Neural progenitor cell (in vitro differentiated cells): Measurements from ENCODE around the gene DYSF. TPM values are rescaled to one million over a fixed set of nuclear protein-coding genes. Genes with fewer than 3 reads are reported as not detected.

Experiments used
- DNase-seq: peaks from one replicate; pipeline ENCODE4 v3.0.0-alpha.2; 2016; ENCODE audit warnings: low spot score
- H2AFZ ChIP-seq: fragments of 200-600 bp; sonication (generic); replicated peaks from 2 replicates; pipeline ENCODE4 v1.6.1; 2016; ENCODE audit warnings: antibody characterized with exemption
- H3F3A ChIP-seq: fragments of 200-600 bp; sonication (generic); 2 replicates; pipeline ENCODE4 v1.6.1; 2016; ENCODE audit warnings: antibody characterized with exemption, low read depth
- H3K27ac ChIP-seq: fragments of 200-600 bp; sonication (generic); 2 replicates; pipeline ENCODE4 v1.5.1; 2016; ENCODE audit warnings: mild to moderate bottlenecking
- H3K27me3 ChIP-seq: fragments of 200-600 bp; sonication (generic); 2 replicates; pipeline ENCODE4 v1.6.1; 2016; ENCODE audit warnings: mild to moderate bottlenecking, moderate library complexity
- H3K36me3 ChIP-seq: fragments of 200-600 bp; sonication (generic); 2 replicates; pipeline ENCODE4 v1.5.1; 2016
- H3K4me1 ChIP-seq: fragments of 200-600 bp; sonication (generic); 2 replicates; pipeline ENCODE4 v1.6.1; 2016; ENCODE audit warnings: mixed run types
- H3K4me2 ChIP-seq: fragments of 200-600 bp; sonication (generic); 2 replicates; pipeline ENCODE4 v1.6.1; 2016
- H3K4me3 ChIP-seq: fragments of 200-600 bp; sonication (generic); 2 replicates; pipeline ENCODE4 v1.5.1; 2016
- H3K79me2 ChIP-seq: fragments of 200-600 bp; sonication (generic); 2 replicates; pipeline ENCODE4 v1.6.1; 2016; ENCODE audit warnings: low read depth
- H3K9ac ChIP-seq: fragments of 200-600 bp; sonication (generic); 2 replicates; pipeline ENCODE4 v1.6.1; 2016
- H3K9me3 ChIP-seq: fragments of 200-600 bp; sonication (generic); 2 replicates; pipeline ENCODE4 v1.5.1; 2016; ENCODE audit warnings: low read depth
- H4K20me1 ChIP-seq: fragments of 200-600 bp; sonication (generic); 2 replicates; pipeline ENCODE4 v1.6.1; 2016; ENCODE audit warnings: low read depth
- H3K27ac Mint-ChIP-seq: 3 replicates; pipeline ENCODE4 v1.8.0; 2021; ENCODE audit warnings: mixed read lengths
- H3K27me3 Mint-ChIP-seq: 2 replicates; pipeline ENCODE4 v1.8.0; 2022; ENCODE audit warnings: low read depth, mild to moderate bottlenecking, inconsistent platforms, moderate library complexity, mixed read lengths; ENCODE audit not compliant: insufficient read depth
- H3K36me3 Mint-ChIP-seq: 3 replicates; pipeline ENCODE4 v1.8.0; 2021; ENCODE audit warnings: mixed read lengths
- H3K4me1 Mint-ChIP-seq: 3 replicates; pipeline ENCODE4 v1.8.0; 2021; ENCODE audit warnings: mixed read lengths
- H3K4me3 Mint-ChIP-seq: 3 replicates; pipeline ENCODE4 v1.8.0; 2021; ENCODE audit warnings: mild to moderate bottlenecking, moderate library complexity, mixed read lengths
- H3K9me3 Mint-ChIP-seq: 3 replicates; pipeline ENCODE4 v1.8.0; 2020; ENCODE audit warnings: mixed read lengths
- EZH2 ChIP-seq: fragments of 200-600 bp; sonication (generic); IDR thresholded peaks from 2 replicates; pipeline ENCODE4 v1.6.1; 2017; ENCODE audit warnings: antibody characterized with exemption, mild to moderate bottlenecking, moderate library complexity
- EZH2phosphoT487 ChIP-seq: fragments of 200-600 bp; sonication (generic); IDR thresholded peaks from 2 replicates; pipeline ENCODE4 v1.6.1; 2017; ENCODE audit warnings: antibody characterized with exemption
- total RNA-seq: library from RNA; depleted of rRNA; stranded (reverse); fragments of >200 nt; gene quantifications from 2 replicates; pipeline ENCODE4 v1.2.3, GENCODE V29; 2015; ENCODE audit warnings: low replicate concordance
- TF ChIP-seq, protein P1 (sequence below): fragments of 200-600 bp; sonication (generic); IDR thresholded peaks from 2 replicates; pipeline ENCODE4 v1.5.1; 2017; ENCODE audit warnings: antibody characterized with exemption, mild to moderate bottlenecking

The DYSF gene
- total RNA-seq, 1 donor from 2014 or later: 0.39 TPM

DNA sequence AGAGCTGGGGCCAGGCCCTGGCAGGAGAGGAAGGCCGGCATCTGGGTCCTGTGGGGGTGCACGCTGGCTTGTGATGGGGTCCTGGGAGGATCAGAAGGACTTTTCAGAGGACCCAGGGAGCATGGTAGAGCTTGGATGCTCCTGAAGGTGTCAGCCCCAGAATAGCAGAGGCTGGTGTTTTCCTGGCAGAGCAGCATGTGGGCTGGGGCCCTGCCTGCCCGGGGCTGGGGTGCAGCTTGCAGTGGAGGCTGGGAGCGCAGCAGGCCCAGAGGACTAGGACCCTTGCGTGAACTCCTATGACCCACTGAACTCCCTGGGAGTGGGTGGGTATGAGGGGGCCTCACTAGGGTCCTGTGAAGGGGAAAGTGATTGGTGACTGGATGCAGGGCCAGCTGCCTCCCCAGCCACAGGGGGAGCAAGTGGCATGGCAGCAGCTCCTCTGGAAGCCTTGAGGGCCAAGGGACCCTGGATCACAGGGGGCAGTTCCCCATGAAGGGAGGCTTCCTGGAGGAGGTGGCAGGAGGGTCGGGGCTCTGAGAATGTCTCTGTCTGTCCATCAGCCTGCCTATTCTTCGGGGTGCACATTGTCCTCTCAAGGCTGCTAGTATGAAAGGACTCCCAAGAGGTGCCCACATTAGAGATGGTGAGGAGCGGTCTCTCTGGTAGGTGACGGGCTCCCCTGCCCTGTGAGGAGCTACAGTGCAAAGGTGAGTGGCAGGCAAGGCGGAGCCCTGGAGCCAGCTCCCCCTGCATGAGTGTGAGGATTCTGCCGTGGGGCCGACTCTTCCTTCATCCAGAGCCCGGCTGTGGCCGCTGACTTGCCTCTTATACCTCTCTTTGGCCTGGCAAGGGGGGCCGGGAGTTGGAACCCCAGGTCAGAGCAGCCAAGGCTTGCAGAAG, 249.0 kb downstream of the DYSF start:
- Histone ChIP-seq H3K36me3 (no peaks in the 10 kb centered on the region), H3K9ac (no peak overlapping the region), H3K9me3 (no peaks in the 10 kb centered on the region), H4K20me1 (no peaks in the 10 kb centered on the region), H2AFZ (no peak overlapping the region), H3K27me3 (no peaks in the 10 kb centered on the region), H3K4me1 (peaks cover 13% of the 10 kb centered on the region), H3K79me2 (no peaks in the 10 kb centered on the region), H3K27ac (no peak overlapping the region), H3F3A (no peaks in the 10 kb centered on the region), H3K4me2 (no peak overlapping the region), H3K4me3 (no peak overlapping the region)
- Mint-ChIP-seq H3K36me3 (no peaks in the 10 kb centered on the region), H3K9me3 (peaks cover 6% of the 10 kb centered on the region), H3K27ac (peak overlapping the region; percentile 54), H3K4me1 (peaks cover 32% of the 10 kb centered on the region), H3K27me3 (peaks cover 9% of the 10 kb centered on the region), H3K4me3 (no peak overlapping the region)
- DNase-seq: no peak
- TF ChIP-seq EZH2phosphoT487 (no peak), EZH2 (no peak)
- TF ChIP-seq, protein P1, sequence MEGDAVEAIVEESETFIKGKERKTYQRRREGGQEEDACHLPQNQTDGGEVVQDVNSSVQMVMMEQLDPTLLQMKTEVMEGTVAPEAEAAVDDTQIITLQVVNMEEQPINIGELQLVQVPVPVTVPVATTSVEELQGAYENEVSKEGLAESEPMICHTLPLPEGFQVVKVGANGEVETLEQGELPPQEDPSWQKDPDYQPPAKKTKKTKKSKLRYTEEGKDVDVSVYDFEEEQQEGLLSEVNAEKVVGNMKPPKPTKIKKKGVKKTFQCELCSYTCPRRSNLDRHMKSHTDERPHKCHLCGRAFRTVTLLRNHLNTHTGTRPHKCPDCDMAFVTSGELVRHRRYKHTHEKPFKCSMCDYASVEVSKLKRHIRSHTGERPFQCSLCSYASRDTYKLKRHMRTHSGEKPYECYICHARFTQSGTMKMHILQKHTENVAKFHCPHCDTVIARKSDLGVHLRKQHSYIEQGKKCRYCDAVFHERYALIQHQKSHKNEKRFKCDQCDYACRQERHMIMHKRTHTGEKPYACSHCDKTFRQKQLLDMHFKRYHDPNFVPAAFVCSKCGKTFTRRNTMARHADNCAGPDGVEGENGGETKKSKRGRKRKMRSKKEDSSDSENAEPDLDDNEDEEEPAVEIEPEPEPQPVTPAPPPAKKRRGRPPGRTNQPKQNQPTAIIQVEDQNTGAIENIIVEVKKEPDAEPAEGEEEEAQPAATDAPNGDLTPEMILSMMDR: no peak

- Histone ChIP-seq H3K36me3 (no peaks in the 10 kb centered on the region), H4K20me1 (no peaks in the 10 kb centered on the region), H3F3A (no peaks in the 10 kb centered on the region), H3K27me3 (no peaks in the 10 kb centered on the region), H3K4me2 (no peak overlapping the region), H3K9me3 (no peaks in the 10 kb centered on the region), H3K79me2 (no peaks in the 10 kb centered on the region), H3K27ac (no peak overlapping the region), H3K9ac (no peak overlapping the region), H2AFZ (no peak overlapping the region), H3K4me3 (no peak overlapping the region), H3K4me1 (peaks cover 13% of the 10 kb centered on the region)
- Mint-ChIP-seq H3K27me3 (peaks cover 9% of the 10 kb centered on the region), H3K4me3 (no peak overlapping the region), H3K9me3 (peaks cover under 1% of the 10 kb centered on the region), H3K27ac (peak overlapping the region; percentile 64), H3K4me1 (peaks cover 32% of the 10 kb centered on the region), H3K36me3 (no peaks in the 10 kb centered on the region)
- no peak for TF ChIP-seq EZH2
- DNase-seq: no peak
Observed at GRCh38 chr2:71702971-71703898, 249.9 kb downstream of the DYSF start.

GRCh38 chr2:71704131-71704561, 250.8 kb downstream of the DYSF start:
- Histone ChIP-seq H3K27me3 (no peaks in the 10 kb centered on the region), H3K4me1 (peaks cover 13% of the 10 kb centered on the region), H3F3A (no peaks in the 10 kb centered on the region), H3K4me3 (no peak overlapping the region), H3K79me2 (no peaks in the 10 kb centered on the region), H3K9ac (no peak overlapping the region), H3K27ac (no peak overlapping the region), H4K20me1 (no peaks in the 10 kb centered on the region), H3K4me2 (no peak overlapping the region), H2AFZ (no peak overlapping the region), H3K9me3 (no peaks in the 10 kb centered on the region), H3K36me3 (no peaks in the 10 kb centered on the region)
- Mint-ChIP-seq H3K4me3 (no peak overlapping the region), H3K27ac (peak overlapping the region; percentile 57), H3K4me1 (peaks cover 31% of the 10 kb centered on the region), H3K27me3 (peaks cover 9% of the 10 kb centered on the region), H3K9me3 (no peaks in the 10 kb centered on the region), H3K36me3 (no peaks in the 10 kb centered on the region)
- TF ChIP-seq EZH2phosphoT487 (no peak), EZH2 (no peak)
- TF ChIP-seq, protein P1: no peak
- DNase-seq: no peak
